Lower lobe of right lung (tissue), 2 donors: ENCODE data around the gene TNFRSF13B. TPM values are rescaled to one million over a fixed set of nuclear protein-coding genes. Genes with fewer than 3 reads are reported as not detected.

Experiments used
- ATAC-seq, 2 donors: fragments of 200-7000 bp; cut with Tn5 transposase; one replicate each; pipeline ENCODE4 v1.9.1; 2020 to 2022; ENCODE audit warnings: mild to moderate bottlenecking in 2 of 2, moderate library complexity in 2 of 2
- DNase-seq: peaks from one replicate; pipeline ENCODE4 v3.0.0-alpha.2; 2020
- H3K27ac ChIP-seq: fragments of 200-600 bp; one replicate; pipeline ENCODE4 v1.8.0; 2022
- H3K27me3 ChIP-seq: fragments of 200-600 bp; one replicate; pipeline ENCODE4 v1.8.0; 2022; ENCODE audit warnings: low read depth
- H3K36me3 ChIP-seq: fragments of 200-600 bp; one replicate; pipeline ENCODE4 v1.8.0; 2022; ENCODE audit warnings: mild to moderate bottlenecking
- H3K4me1 ChIP-seq: fragments of 200-600 bp; one replicate; pipeline ENCODE4 v1.8.0; 2022
- H3K4me3 ChIP-seq: fragments of 200-600 bp; one replicate; pipeline ENCODE4 v1.8.0; 2022; ENCODE audit warnings: mild to moderate bottlenecking
- H3K9me3 ChIP-seq: fragments of 200-600 bp; one replicate; pipeline ENCODE4 v1.8.0; 2022
- intact Hi-C: fragments of 100-400 bp; cut with DNase I; formaldehyde crosslinking; loops from one replicate; pipeline ENCODE4 v1.11.0; 2022
- long read RNA-seq: library from polyadenylated mRNA; unstranded; transcript quantifications from one replicate; pipeline ENCODE4 v2.0.0, GENCODE V29; 2021
- total RNA-seq: library from RNA; stranded (reverse); fragmentation: NEBNext Ultra II Directional; extraction: Animal tissue kit (Norgen Biotek cat#: 25700); gene quantifications from one replicate; pipeline ENCODE4 v1.2.1, GENCODE V29; 2021
- TF ChIP-seq, protein P1 (sequence below): fragments of 200-600 bp; IDR thresholded peaks from one replicate; pipeline ENCODE4 v1.8.0; 2022; ENCODE audit warnings: antibody characterized with exemption, mild to moderate bottlenecking
- donor health status: DM: no; HTN: yes; CAD: no; lungs with severe emphysema.

The TNFRSF13B gene
- total RNA-seq: 0.27 TPM
- long read RNA-seq: 0 reads

DNA sequence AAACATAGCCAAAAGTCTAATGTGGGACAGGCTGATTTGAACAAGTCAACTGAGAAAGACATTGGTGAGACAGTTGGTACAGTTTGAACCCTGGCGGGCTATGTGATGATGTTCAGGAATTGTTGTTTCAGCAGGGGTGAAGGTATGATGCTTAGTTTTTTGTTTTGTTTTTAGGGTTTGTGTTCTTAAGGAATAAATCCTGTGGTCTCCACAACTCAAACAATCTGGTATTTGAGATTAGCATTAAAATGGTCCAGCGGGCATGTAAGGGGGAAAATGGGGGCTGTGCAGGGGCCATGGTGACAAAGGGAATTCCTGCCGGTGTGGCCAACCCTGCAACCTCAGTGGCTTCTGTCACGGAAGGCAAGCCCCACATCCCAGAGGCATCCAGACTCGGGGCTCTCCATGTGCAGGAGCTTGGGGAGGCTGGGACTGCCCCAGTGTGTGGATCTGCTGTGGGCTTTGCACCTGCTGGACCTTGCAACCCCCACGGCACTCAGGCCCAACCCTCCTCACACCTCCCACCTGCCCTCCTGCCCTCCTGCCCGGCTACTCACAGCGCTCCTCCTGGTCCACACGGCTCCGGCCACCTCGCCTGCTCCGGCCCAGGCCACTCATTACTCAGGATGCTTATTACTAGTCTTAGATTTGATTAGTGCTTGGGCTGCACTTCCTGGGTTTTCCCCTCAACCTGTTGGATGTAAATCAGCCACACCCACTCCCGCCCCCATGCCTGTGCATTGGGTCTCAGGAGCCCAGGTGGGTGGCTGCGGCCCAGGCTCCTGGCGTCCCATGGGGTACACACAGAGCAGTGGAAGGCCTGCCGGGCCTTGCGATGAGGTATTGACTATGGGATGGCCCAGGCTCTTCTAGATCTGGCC, at the start of gene TNFRSF13B:
Gene TNFRSF13B (minus strand): TSS at position 661 of the 881 bp plus-strand sequence. CDS start 43 bp downstream, at position 618.
- Histone ChIP-seq H3K36me3 (no peaks in the 10 kb centered on the region), H3K4me3 (no peak within 1 kb of the TSS), H3K9me3 (no peaks in the 10 kb centered on the region), H3K4me1 (no peaks in the 10 kb centered on the region), H3K27ac (no peak within 1 kb of the TSS), H3K27me3 (no peaks in the 10 kb centered on the region)
- intact Hi-C loops: no loop called here
- TF ChIP-seq, protein P1, sequence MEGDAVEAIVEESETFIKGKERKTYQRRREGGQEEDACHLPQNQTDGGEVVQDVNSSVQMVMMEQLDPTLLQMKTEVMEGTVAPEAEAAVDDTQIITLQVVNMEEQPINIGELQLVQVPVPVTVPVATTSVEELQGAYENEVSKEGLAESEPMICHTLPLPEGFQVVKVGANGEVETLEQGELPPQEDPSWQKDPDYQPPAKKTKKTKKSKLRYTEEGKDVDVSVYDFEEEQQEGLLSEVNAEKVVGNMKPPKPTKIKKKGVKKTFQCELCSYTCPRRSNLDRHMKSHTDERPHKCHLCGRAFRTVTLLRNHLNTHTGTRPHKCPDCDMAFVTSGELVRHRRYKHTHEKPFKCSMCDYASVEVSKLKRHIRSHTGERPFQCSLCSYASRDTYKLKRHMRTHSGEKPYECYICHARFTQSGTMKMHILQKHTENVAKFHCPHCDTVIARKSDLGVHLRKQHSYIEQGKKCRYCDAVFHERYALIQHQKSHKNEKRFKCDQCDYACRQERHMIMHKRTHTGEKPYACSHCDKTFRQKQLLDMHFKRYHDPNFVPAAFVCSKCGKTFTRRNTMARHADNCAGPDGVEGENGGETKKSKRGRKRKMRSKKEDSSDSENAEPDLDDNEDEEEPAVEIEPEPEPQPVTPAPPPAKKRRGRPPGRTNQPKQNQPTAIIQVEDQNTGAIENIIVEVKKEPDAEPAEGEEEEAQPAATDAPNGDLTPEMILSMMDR: no peak
- DNase-seq (no peak), ATAC-seq (peak in 1 of 2 donors; percentile 39)

DNA sequence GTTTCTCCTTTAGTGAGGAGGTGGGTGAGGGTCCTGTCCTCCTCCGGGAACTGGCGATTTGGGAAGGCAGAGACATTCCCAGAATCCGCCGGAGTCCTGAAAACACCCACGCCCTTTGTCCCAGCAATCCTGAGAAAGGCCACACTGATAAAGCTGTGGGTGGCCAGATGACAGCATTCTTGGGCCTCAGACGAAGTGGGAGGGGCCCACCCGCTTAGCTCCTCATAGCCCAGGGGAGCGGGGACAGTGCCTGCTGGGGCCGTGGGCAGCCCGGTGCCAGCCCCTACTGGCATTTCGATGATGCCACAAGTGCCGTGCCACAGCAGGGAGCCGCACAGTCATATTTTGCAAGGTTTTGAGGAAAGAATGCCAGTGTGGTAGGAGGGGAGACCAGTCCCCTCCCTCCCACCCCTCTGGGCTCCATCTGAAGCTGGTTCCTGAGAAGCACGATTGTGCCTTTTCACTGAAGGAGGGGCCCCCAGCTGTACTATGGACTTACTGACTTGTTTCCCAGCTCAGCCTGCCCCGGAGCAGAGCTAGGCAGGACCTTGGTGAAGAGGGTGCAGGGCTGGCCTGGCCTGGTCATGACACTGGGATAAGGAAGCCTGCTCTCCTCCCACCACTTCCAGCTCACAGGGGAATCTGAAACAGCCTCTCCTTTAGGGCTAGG, 49.4 kb upstream of the TNFRSF13B start:
- no peaks in the 10 kb centered on the region for H3K9me3 ChIP-seq
- no peak overlapping the region for H3K4me3 ChIP-seq
- no peaks in the 10 kb centered on the region for H3K36me3 ChIP-seq
- DNase-seq (peak; percentile 70), ATAC-seq (peak; percentile 72 to 77)
- TF ChIP-seq, protein P1: no peak
- H3K4me1 ChIP-seq: peaks cover 45% of the 10 kb centered on the region
- H3K27me3 ChIP-seq: no peaks in the 10 kb centered on the region
- intact Hi-C loops: no loop called here
- peak overlapping the region; percentile 65 for H3K27ac ChIP-seq

DNA sequence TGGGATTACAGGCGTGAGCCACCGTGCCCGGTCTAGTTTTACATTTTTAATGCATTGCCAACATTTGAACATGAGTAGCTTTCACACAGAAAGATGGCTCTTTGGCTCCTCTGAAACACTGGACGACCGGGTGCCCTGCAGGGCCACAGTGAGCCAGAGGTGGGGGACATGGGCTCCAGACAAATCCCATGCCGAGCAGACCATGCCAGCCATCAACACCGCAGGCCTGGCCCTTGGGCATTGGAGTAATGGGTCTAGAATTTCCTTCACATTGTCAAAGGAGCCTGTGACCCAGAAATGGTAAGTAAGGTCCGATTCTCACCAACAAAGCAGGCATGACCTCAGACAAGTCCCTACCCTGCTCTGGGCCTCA, 48.9 kb upstream of the TNFRSF13B start:
- Histone ChIP-seq H3K9me3 (no peaks in the 10 kb centered on the region), H3K4me3 (no peak overlapping the region), H3K27me3 (no peaks in the 10 kb centered on the region), H3K4me1 (peaks cover 47% of the 10 kb centered on the region), H3K27ac (peak overlapping the region; percentile 65), H3K36me3 (no peaks in the 10 kb centered on the region)
- DNase-seq (peak; percentile 38), ATAC-seq (no peak)
- TF ChIP-seq, protein P1: no peak
- intact Hi-C loops: no loop called here

DNA sequence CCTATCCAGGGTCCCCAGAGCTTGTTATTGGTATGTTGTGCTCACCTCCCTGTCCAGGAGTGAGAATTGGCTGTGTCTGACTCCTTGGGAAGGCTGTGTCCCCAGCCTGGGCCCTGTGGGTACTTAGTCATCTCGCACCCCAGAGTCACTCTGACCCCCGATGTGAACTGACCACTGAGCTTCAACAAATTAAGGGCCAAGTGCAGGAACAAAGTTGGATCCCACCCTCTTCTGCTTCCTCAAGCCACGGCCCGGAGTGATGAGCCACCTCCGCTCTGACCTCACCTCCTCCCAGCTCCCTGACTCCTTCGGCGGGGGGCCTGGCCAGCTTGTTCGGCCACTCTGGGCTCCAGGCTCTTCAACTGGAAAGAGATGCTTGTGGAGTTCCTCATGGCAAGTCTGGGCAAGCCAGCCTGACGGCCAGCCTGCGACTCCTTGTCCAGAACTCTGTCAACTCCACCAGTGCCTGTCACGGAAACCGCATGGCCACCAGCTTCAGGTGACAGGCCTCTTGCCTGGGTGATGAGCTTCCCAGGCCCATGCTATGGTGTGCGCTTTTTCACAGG, 48.1 kb upstream of the TNFRSF13B start:
- peaks cover 47% of the 10 kb centered on the region for H3K4me1 ChIP-seq
- H3K27me3 ChIP-seq: no peaks in the 10 kb centered on the region
- H3K4me3 ChIP-seq: no peak overlapping the region
- TF ChIP-seq, protein P1: no peak
- DNase-seq (peak; percentile 63), ATAC-seq (peak in 1 of 2 donors; percentile 5)
- H3K27ac ChIP-seq: no peak overlapping the region
- intact Hi-C loops: no loop called here
- no peaks in the 10 kb centered on the region for H3K36me3 ChIP-seq
- no peaks in the 10 kb centered on the region for H3K9me3 ChIP-seq

DNA sequence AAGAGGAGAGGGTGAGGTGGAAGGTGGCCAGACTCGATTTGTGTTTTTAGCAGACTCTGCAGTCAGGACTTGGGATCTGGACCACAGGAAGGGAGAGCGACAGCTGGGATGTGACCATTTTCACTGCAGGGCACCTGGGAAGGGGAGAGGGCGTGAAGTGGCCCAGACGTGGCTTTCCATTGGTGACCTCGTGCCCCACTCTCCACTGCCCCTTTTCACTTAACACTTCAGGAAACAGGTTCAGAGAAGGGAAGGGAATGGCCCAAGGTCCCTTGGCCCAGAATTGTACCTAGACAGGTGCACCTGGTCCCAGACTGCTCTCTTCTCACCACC, 47.5 kb upstream of the TNFRSF13B start:
- DNase-seq: no peak
- Histone ChIP-seq H3K36me3 (no peaks in the 10 kb centered on the region), H3K4me3 (no peak overlapping the region), H3K27me3 (no peaks in the 10 kb centered on the region), H3K9me3 (no peaks in the 10 kb centered on the region), H3K4me1 (peaks cover 47% of the 10 kb centered on the region), H3K27ac (no peak overlapping the region)
- intact Hi-C loops: no loop called here
- TF ChIP-seq, protein P1: no peak
- ATAC-seq: no peak
